ENCODE measurements around the gene RALY. TPM values are rescaled to one million over a fixed set of nuclear protein-coding genes. Genes with fewer than 3 reads are reported as not detected.

The RALY gene
- total RNA-seq, 1 donor from 2014 or later: 102 TPM

- intact Hi-C loops (cut with DNase I): loop anchor here (5.0 kb wide), 1 partner anchor 149 kb away; no protein-coding TSS in a partner anchor
- DNase-seq (ENCODE audit: missing footprints): no peak
These were observed 72.9 kb downstream of the RALY start for GRCh38 chr20:34066476-34067090.

DNA sequence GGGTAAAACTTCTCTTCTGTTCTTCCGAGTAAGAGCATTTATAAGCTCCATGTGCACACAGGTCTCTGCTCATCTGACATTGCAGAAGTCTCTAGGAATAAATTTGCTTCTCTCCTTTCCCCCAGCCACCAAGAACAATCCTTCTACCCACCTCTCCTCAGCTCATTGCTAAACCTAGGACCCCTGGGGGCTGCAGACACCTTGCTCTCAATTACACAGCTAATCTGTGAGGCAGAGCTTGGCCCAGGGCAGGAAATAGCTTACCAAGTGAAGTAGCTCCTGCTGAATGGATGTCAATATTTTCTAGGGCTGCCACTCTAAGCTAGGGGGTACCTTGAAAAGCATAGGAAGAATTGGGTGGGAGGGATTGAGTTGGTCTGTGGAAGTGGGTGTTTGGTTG lies 74.3 kb downstream of the RALY start:
- intact Hi-C loops (cut with DNase I): loop anchor here (2.0 to 5.0 kb wide), 3 partner anchors 151 to 275 kb away; no protein-coding TSS in a partner anchor

More at GRCh38 chr20:34066476-34067090, 72.9 kb downstream of the RALY start:
- ATAC-seq: no peak

DNA sequence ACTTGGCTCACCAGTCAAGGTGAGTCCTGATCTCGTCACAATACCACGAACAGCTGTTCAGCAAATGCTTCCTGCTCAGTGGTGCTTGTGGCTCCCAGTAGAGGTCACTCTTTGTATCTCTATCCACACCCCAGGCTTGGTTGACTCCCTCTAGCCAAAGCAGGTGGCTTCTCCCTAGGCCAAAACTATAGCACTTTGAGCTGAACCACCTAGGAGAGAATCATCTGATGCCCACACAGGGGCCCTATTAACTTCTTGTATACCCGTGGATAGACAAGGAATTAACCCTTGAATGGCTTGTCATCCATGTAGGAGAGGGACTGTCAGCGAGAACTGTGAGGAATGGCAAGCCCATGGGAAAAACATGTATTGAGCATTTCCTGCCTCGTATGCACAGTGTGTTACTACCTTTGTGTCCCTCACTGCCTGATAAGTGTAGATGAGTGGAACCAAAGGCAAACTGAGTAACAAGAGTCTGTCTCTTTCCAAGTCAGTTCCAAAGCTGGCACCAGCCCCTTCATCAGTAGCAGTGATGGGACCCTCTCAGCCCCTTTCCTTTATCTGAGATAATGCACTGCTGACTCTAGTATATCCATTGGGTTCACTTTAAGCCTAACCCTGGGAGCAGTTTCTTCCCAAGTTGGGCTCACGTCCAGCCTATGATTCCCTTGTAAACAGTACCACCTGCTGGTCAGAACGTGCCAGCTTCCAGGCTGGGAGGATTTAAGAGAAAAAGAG lies 75.8 kb downstream of the RALY start:
- DNase-seq (ENCODE audit: missing footprints): no peak
- intact Hi-C loops (cut with DNase I): loop anchor here (1.0 to 5.0 kb wide), 5 partner anchors 76 to 277 kb away; partner anchors contain the start of gene RALY
- peak; percentile 88 for ATAC-seq

More for the DNA sequence above, 74.3 kb downstream of the RALY start:
- ATAC-seq (no peak), DNase-seq (ENCODE audit: missing footprints) (no peak)

DNA sequence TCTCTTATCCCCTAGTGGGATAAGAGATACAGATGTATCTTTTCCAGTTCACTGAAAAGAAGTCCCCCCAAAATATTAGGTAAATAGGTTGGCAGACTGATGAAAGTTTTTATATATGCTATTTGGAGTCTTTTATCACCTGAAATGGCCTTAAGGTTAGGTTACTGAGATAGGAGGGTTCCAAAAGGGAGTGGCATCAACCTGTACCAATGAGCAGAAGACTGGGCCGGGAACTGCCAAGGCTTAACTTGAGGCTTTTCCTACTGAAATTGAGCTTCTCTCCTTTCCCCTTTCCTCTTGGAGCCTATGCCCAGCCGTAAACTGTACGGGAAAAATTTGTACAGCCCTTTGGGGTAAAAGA lies 76.3 kb downstream of the RALY start:
- no peak for ATAC-seq
- DNase-seq (ENCODE audit: missing footprints): no peak
- intact Hi-C loops (cut with DNase I): loop anchor here (1.0 kb wide), 1 partner anchor 137 kb away; no protein-coding TSS in a partner anchor

- DNase-seq (ENCODE audit: missing footprints) (no peak), ATAC-seq (no peak)
- intact Hi-C loops (cut with DNase I): loop anchor here (1.0 kb wide), 1 partner anchor 138 kb away; no protein-coding TSS in a partner anchor
These were observed 77.1 kb downstream of the RALY start for GRCh38 chr20:34070859-34071258.

DNA sequence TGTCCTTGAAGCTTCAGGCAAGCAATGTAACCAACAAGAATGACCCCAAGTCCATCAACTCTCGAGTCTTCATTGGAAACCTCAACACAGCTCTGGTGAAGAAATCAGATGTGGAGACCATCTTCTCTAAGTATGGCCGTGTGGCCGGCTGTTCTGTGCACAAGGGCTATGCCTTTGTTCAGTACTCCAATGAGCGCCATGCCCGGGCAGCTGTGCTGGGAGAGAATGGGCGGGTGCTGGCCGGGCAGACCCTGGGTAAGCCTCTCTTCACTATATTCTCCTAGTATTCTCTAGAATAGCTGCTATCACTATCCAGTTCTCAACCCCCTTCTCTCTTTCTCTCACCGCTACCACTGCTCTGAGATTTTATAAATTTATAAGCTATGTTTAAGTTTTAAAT lies 78.4 kb downstream of the RALY start:
- DNase-seq (ENCODE audit: missing footprints) (no peak), ATAC-seq (no peak)
- intact Hi-C loops (cut with DNase I): no loop called here

DNA sequence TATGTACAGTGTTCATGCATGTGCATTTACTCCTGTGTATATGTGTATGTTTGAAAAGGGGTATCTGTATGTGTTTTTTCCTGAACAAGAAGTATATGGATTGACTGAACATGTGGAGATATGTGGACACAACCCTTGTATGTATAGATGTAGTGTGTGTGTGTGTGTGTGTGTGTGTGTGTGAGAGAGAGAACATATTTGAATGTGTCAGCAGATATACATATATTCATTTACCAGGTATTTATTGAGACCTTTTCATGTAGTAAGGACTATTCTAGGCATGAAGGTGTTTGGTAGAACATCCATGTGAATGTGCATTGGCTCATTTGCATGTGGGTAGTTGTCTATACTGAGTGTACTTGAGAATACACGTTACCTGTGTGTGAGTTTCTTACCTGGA lies 79.1 kb downstream of the RALY start:
- intact Hi-C loops (cut with DNase I): no loop called here
- DNase-seq (ENCODE audit: missing footprints): no peak
- no peak for ATAC-seq

DNA sequence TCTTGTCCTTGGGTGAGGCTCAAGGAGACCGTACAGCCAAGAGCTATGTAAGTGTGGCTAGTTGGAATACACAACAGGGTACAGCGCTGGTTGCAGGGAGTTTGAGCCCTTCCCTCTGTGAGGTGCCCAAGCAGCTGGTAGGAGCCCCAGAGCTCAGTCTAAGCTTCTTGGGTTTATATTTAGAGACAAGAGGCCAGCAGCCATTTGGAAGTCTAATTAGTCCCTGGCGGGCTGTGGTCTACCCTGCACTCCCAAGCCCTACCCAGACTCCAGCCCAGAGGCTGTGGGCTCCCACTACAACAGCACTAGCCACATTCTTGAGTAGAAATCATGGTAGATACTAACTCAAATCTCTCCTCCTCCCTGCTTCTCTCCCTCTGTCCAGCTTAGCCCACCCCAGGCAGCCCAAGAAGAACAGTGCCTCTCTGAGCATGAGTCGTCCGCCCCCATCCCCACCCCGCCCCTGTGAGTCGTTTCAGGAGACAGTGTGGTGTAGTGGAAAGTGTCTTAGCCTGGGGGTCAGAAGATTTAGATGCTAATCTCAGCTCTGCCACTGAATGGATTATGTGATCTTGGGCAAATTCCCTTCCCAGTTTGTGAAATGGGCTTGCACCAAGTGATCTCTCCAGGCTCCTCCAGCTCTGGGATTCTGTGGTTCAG lies 80.5 kb downstream of the RALY start:
- ATAC-seq: no peak
- intact Hi-C loops (cut with DNase I): no loop called here

GRCh38 chr20:34075647-34076046 lies 81.9 kb downstream of the RALY start:
- intact Hi-C loops (cut with DNase I): no loop called here
- ATAC-seq (no peak), DNase-seq (ENCODE audit: missing footprints) (no peak)

More for the DNA sequence above, 80.5 kb downstream of the RALY start:
- no peak for DNase-seq (ENCODE audit: missing footprints)

DNA sequence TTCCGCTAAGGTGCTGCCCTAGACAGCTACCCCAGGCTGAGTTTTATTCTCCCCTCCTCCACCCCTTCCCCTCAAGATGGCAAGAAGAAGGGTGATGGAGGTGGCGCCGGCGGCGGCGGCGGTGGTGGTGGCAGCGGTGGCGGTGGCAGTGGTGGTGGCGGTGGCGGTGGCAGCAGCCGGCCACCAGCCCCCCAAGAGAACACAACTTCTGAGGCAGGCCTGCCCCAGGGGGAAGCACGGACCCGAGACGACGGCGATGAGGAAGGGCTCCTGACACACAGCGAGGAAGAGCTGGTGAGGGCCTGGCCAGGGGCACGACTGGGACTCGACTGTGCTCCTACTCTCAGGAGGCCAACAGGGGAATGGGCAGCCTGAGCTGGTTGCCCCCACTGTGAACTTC lies 83.2 kb downstream of the RALY start:
- DNase-seq (ENCODE audit: missing footprints) (peak; percentile 33), ATAC-seq (no peak)
- intact Hi-C loops (cut with DNase I): no loop called here

- DNase-seq (ENCODE audit: missing footprints): no peak
- intact Hi-C loops (cut with DNase I): no loop called here
- ATAC-seq: no peak
These were observed 84.8 kb downstream of the RALY start for GRCh38 chr20:34078540-34078939.

DNA sequence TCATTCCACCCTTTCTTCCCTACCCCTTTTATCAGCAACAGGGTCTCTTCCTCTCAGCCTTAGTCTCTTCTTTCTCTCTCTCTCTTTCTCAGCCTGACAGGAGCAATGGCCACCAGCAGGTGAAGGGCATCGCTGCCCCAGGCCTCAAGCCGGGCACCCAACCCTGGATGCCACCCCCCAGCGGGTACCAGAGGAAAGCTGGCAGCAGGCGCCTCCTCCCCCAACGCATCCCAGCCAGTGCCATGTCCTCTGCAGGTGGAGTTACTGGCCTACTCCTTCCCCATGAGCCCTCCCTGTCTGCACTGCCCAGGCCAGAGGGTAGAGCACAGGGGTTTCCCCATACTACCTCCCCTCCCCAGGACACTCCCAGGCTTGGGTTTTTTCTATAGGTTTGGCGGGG lies 86.1 kb downstream of the RALY start:
- intact Hi-C loops (cut with DNase I): no loop called here
- ATAC-seq: no peak

DNA sequence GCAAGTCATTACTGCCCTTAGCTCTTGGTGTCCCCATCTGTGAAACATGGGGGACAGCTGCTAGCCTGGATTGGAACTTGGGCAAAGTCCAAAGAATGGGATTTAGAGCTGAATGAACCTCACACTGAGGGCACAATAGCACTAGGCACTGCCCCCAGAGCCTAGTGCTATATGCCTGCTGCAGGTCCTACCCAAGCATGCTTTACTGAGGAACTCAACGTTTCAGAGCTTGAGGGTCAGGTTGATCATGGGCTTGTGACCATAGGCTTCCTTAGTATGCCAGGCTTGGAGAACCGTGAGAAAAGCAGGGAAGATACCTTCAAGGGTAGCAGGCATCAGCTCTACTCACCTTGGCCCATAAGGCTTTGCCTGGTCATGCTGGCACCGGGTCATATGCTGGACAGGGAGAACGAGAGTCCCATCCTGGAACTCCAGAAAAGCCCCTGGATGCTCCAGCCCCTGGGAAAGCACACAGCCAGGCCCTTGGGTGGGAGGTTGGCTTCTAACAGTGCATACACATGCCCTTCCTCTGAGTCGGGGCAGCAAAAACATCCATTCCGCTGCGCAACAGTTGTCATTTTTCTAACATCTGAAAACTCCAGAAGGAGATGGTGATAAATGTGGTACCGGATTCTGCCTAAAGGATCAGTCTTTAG lies 88.6 kb downstream of the RALY start:
- no peak for DNase-seq (ENCODE audit: missing footprints)
- intact Hi-C loops (cut with DNase I): no loop called here
- no peak for ATAC-seq

More for the DNA sequence above, 86.1 kb downstream of the RALY start:
- peak; percentile 45 for DNase-seq (ENCODE audit: missing footprints)

- DNase-seq (ENCODE audit: missing footprints) (peak; percentile 84), ATAC-seq (peak; percentile 93)
- intact Hi-C loops (cut with DNase I): no loop called here
These were observed 89.4 kb downstream of the RALY start for GRCh38 chr20:34083137-34083536.

DNA sequence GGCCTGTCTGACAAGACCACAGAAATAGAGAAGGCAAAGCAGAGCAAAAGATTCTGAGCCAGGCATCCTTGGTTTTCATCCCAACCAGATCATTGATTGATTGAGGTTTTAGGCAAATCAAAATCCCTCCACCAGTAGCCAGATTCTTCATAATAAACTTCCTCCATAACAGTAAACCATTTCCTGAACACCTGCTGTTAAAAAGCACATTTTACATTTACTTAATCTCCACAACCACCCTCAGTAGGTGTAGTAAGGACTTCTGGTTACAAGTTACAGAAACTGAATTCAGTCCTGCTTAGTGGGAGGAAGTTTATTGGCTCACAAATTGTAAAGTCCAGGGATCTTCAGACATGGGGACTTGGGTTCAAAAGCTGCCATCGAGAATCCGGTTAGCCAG lies 90.1 kb downstream of the RALY start:
- intact Hi-C loops (cut with DNase I): no loop called here
- ATAC-seq: no peak
- DNase-seq (ENCODE audit: missing footprints): no peak

GRCh38 chr20:34084227-34084923 lies 90.7 kb downstream of the RALY start:
- intact Hi-C loops (cut with DNase I): no loop called here
- no peak for ATAC-seq
- peak; percentile 11 for DNase-seq (ENCODE audit: missing footprints)

DNA sequence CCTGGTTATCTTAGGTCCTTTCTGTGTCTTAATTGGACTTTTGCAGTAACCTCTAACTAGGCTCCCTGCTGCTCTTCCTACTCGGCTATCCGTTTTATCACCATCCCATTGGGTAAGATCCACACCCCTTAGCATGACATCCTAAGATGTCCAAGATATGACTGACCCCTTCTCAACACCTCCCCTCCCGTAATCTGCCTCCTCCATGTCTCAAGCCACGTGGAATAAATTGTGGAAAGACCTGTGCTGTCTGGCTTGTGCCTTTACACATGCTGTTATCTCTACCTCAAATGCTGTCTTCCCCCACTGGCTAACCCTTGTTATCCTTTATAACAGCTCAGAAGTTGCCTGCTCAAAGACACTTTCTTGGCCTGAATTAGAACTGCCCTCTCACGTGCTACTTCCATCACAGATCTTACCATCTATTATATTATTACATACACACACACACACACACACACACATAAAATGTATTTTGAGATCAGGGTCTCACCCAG lies 91.9 kb downstream of the RALY start:
- ATAC-seq: no peak
- intact Hi-C loops (cut with DNase I): no loop called here

More for the DNA sequence above, 91.9 kb downstream of the RALY start:
- DNase-seq (ENCODE audit: missing footprints): no peak
